HG02798 (cell line): Measurements from ENCODE around the gene MTARC1.

ENCODE experiments used
- ATAC-seq: cut with Tn5 transposase; IDR thresholded peaks from one replicate; pipeline ENCODE4 v1.9.1; 2021; ENCODE audit warnings: mild to moderate bottlenecking; ENCODE audit not compliant: unreplicated experiment, poor library complexity

MTARC1 gene

GRCh38 chr1:220827445-220828178, 40.9 kb downstream of the MTARC1 start:
- ATAC-seq: no peak

GRCh38 chr1:220828179-220828490, 41.4 kb downstream of the MTARC1 start:
- no peak for ATAC-seq

DNA sequence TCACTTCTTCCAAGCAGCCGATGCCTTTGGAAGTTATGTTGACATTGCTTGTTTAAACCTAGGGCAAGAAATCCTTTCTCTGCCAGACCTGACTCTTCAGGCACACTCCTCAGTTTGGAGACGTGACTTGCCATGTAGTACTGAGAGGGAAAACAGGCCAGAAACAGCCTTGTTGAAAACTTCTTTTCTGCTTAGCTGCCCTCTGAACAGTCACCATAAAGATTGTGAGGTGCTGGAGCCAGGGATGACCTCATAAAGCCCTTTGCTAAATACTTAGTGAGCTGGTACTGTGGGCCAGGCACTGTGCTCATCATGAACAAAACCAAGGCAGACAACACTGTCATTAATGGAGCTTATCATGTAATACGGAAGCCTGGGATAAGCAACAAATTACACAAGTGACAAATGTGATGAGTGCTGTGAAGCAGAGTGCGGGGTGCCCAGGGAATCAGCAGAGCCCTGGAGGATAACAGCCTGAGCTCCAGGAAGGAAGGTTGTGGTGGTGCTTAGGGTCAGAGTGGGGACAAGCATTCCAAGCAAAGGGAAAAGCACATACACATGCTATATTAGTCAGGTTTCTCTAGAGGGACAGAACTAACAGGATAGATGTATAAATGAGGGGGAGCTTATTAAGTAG, 42.4 kb downstream of the MTARC1 start:
- ATAC-seq: no peak

DNA sequence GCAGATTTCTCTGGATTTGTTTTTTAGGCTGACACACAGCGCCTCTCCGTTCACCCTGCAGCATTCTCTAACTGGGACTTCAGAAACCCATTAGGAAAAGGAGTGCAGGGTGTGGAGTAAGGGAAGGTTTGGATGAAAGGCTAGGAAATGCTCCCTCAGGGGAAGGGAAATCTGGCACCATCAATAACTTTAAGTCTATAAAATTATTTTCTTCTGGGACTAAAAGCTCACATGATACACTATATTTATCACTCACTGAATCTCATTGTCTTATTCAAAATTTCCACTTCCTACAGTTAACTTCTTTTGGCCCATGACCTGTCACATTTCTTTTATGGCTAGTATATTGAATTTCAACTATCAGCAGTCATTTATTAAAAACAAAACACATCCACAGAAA, 46.7 kb downstream of the MTARC1 start:
- no peak for ATAC-seq

- no peak for ATAC-seq
Measured at GRCh38 chr1:220834155-220834870, 47.6 kb downstream of the MTARC1 start.
